NCI-H446 treated with DMSO at 0.1 percent for 48 hours (cell line): Measurements from ENCODE around the gene KCNAB3.

Source experiments
- DNase-seq: peaks from one replicate; lab custom pipeline; 2025; lab: John Stamatoyannopoulos, UW

KCNAB3 gene

GRCh38 chr17:7897090-7897489 is 32.6 kb downstream of the KCNAB3 start:
- DNase-seq, result no peak

GRCh38 chr17:7894866-7895265 is 34.8 kb downstream of the KCNAB3 start:
- no peak for DNase-seq

DNA sequence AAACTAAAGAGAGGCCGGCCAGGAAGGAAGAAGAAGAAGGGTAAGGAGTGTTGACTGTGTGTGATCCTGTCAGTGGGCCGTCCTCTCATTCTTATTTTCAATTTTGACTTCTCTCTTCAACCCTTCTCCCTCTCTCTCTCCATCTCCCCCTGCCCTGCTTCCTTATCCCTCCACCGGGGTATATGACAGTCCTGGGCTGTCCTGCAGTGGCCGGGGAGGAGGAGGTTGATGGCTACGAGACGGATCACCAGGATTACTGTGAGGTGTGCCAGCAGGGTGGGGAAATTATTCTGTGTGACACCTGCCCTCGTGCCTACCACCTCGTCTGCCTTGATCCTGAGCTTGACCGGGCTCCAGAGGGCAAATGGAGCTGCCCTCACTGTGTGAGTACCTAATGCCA is 35.4 kb downstream of the KCNAB3 start:
- no peak for DNase-seq

GRCh38 chr17:7893187-7893880 is 36.3 kb downstream of the KCNAB3 start:
- no peak for DNase-seq

- DNase-seq, result peak; percentile 90
Observed at GRCh38 chr17:7889166-7889955, 40.3 kb downstream of the KCNAB3 start.

GRCh38 chr17:7888184-7888920 is 41.3 kb downstream of the KCNAB3 start, which contains the start of gene CHD3:
Gene CHD3 (plus strand): TSS chr17:7888789. CDS start chr17:7889001, 212 bp downstream.
- DNase-seq, result no peak

DNA sequence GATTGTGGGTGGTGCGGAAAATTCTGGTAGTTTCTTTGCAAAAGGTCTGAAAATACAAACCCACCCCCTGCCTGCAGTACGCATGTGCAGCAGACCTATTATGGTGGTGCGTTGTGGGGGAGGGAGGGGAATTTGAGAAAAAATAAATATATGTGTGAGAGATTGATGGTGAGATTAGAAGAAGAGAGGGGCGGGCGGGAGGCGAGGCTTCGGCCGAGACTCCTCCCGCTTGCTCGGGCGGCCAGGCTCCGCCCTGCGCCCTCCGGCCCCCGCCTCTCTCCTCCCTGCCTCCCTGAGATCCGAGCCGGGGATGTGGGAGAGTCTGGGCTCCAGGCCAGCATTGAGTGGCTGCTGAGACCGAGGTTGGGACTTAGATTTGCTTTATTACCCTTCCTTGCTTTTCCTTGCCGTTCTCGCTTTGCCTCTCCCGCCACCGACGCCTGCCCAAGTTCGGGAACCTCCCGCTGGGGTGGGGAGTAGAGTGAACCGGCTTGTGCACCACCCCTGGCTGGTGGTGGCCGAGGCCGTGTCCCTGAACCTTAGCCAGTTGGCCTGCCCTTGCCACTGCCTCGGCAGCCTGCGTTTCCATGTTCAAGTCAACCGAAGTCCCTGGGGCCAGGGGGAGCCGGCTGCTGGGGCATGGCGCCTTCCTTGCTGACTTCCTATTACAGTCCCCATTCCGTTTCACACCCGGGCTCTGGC is 42.0 kb downstream of the KCNAB3 start:
- DNase-seq, result peak; percentile 90

DNA sequence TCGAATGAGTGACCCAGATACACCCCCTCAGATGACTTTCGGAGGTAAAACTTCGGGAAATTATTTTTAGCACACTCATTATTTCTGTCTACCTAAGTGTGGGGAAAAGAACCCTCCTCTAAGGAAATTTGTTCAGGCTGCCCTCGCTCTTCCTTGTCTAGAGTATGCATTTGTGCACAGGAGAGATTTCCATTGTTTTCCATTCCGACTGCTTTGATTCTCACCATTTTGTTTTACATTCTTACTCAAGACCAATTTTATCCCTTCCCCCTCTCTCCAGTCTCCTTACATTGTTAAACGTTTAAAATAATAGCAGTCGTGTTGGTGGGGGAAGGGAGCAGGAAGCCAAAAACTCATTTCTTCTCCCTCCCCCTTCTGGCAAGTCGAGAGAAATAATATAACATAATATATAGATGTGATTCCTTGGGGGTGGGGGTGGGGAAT is 42.6 kb downstream of the KCNAB3 start:
- no peak for DNase-seq

GRCh38 chr17:7886227-7887037 is 43.2 kb downstream of the KCNAB3 start:
- DNase-seq, result no peak

DNA sequence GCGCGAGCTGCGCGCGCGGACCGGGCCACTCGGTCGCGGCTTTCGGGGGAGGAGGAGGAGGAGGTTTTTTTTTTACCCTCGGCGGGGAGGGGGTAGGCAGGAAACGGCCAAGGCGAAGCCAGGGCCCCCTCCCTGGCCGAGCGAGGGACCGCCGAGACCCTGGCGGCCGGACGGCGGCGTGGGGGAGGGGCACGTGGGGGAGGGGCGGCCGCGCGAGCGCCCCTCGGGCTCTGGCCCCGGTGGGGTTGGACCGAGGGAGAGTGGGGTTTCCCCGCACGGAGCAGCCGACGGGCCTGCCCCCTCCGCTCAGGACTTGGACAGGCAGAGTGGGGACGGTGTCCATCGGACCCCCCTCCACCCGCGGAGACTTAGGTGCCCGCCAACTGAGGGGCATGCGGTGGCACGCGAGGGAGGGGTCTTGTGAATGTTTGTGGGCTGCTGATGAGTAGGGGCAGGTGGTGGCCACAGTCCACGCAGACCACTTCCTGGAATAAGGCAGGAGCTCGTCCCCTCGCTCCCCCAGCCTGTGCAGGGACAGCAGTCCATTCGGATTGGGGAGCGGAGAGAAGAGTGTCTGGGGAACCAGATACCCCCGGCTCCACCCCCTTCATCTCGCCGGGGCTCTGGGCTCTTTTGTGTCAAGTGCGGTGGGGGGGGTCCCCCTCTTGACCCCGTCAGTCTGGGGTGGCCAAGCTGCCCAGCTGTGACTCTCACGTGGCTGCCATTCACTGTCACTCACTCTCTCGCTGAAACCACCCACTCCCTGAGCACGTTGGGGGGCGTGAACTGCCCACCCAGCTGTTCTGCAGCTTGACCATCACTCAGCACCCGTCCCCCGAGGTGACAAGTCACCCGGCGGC is 44.1 kb downstream of the KCNAB3 start:
- DNase-seq, result no peak

- no peak for DNase-seq
Observed at GRCh38 chr17:7884581-7885366, 44.9 kb downstream of the KCNAB3 start.

- no peak for DNase-seq
Observed at GRCh38 chr17:7883781-7884386, 45.8 kb downstream of the KCNAB3 start.

DNA sequence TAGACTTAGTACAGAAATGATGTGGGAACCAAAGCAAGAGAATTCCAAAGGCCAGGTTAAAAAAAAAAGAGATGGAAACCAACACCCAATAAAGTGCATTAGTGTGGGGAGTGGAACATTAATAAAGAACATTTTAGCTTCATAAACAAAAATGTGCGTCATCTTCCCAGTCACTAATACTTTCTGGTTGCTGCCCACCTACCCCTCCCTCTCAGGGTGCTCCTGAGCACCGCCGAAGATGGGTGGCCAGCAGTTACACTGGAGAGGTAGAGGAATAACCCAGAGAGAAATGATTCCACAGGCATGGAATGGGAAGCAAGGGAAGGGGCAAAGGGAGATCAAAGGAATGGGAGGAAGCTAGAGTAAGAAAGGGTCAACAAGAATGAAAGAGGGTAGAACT is 47.0 kb downstream of the KCNAB3 start:
- no peak for DNase-seq

GRCh38 chr17:7882068-7882467 is 47.6 kb downstream of the KCNAB3 start:
- DNase-seq, result no peak

DNA sequence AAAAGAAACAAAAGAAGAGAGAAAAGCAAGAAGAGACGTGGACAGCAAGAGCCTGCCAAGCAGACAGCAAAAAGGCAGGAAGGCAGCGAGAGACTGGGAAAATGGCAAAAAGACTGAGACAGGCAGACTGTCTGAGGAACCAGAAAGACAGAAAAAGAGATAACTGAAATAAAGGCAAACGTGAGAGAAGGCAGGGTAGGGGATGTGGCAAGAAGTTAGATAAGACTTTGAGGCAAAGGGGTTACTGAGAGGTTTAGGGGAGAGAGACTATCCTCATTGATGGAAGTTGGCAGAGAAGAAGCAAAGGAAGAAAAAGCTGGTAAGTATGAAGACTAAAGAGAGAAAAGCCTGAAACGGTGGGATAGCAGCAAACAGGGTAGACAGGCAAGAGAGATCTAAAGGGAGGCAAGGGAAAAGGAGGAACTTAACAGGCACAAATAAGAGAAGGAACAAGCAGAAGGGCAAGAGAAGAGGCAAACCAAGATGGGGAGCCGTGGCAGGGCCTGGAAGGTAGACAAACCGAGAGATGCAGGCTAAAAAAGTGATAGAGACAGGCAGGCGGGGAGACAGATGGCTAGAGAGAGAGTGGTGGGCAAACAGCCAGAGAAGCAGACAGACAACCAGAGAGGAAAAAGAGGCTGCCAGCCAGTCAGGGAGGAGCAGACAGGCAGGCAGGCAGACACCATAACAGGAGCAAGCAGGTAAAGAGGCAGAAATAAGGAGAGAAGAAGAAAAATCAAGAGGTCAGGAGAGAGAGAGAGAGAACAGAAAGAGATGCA is 48.2 kb downstream of the KCNAB3 start:
- peak; percentile 77 for DNase-seq

- no peak for DNase-seq
Observed at GRCh38 chr17:7880076-7880868, 49.4 kb downstream of the KCNAB3 start.

DNA sequence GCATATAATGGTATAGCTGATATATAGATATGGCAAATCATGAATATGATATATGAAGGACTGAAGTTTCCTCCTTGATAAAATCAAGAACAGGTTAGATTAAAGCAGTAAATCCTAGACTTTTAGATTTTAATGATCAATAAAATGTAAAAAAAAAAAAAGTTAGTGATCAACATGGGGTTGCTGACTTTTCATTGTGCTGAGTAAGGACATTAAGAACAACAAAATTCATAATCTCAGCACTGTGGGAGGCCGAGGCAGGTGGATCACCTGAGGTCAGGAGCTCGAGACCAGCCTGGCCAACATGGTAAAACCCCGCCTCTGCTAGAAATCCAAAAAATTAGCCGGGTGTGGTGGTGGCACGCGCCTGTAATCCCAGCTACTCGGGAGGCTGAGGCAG is 51.4 kb downstream of the KCNAB3 start:
- no peak for DNase-seq
